Parathyroid adenoma (tissue), 2 donors: ENCODE data around the gene MEN1.

Source experiments
- H2AFZ ChIP-seq: fragments of 300-600 bp; sonication (generic); one replicate; pipeline ENCODE4 v1.7.0; 2017; ENCODE audit warnings: antibody characterized with exemption, mild to moderate bottlenecking
- H3K27ac ChIP-seq: fragments of 300-600 bp; sonication (generic); one replicate; pipeline ENCODE4 v1.7.0; 2017
- H3K27me3 ChIP-seq: fragments of 300-600 bp; sonication (generic); one replicate; pipeline ENCODE4 v1.7.0; 2017; ENCODE audit warnings: low read length; ENCODE audit not compliant: control insufficient read depth, insufficient read depth
- H3K36me3 ChIP-seq: fragments of 300-600 bp; sonication (generic); one replicate; pipeline ENCODE4 v1.7.0; 2017; ENCODE audit warnings: low read length; ENCODE audit not compliant: control insufficient read depth, insufficient read depth
- H3K4me1 ChIP-seq: fragments of 300-600 bp; sonication (generic); one replicate; pipeline ENCODE4 v1.7.0; 2017; ENCODE audit warnings: control low read depth
- H3K4me2 ChIP-seq: fragments of 300-600 bp; sonication (generic); one replicate; pipeline ENCODE4 v1.7.0; 2017; ENCODE audit warnings: low read length
- H3K4me3 ChIP-seq: fragments of 300-600 bp; sonication (generic); one replicate; pipeline ENCODE4 v1.7.0; 2017; ENCODE audit warnings: low read depth, low read length
- H3K79me2 ChIP-seq: fragments of 300-600 bp; sonication (generic); one replicate; pipeline ENCODE4 v1.7.0; 2017; ENCODE audit warnings: control low read depth
- H3K9ac ChIP-seq: fragments of 300-600 bp; sonication (generic); one replicate; pipeline ENCODE4 v1.7.0; 2017; ENCODE audit warnings: mild to moderate bottlenecking
- H3K9me3 ChIP-seq: fragments of 300-600 bp; sonication (generic); one replicate; pipeline ENCODE4 v1.7.0; 2017; ENCODE audit warnings: low read length; ENCODE audit not compliant: control insufficient read depth
- TF ChIP-seq, protein P1 (sequence below): fragments of 300-600 bp; sonication (generic); IDR thresholded peaks from one replicate; pipeline ENCODE4 v1.7.0; 2017; ENCODE audit warnings: antibody characterized with exemption, mild to moderate bottlenecking
- donor health status: primary hyperparathyroidism.

The MEN1 gene

DNA sequence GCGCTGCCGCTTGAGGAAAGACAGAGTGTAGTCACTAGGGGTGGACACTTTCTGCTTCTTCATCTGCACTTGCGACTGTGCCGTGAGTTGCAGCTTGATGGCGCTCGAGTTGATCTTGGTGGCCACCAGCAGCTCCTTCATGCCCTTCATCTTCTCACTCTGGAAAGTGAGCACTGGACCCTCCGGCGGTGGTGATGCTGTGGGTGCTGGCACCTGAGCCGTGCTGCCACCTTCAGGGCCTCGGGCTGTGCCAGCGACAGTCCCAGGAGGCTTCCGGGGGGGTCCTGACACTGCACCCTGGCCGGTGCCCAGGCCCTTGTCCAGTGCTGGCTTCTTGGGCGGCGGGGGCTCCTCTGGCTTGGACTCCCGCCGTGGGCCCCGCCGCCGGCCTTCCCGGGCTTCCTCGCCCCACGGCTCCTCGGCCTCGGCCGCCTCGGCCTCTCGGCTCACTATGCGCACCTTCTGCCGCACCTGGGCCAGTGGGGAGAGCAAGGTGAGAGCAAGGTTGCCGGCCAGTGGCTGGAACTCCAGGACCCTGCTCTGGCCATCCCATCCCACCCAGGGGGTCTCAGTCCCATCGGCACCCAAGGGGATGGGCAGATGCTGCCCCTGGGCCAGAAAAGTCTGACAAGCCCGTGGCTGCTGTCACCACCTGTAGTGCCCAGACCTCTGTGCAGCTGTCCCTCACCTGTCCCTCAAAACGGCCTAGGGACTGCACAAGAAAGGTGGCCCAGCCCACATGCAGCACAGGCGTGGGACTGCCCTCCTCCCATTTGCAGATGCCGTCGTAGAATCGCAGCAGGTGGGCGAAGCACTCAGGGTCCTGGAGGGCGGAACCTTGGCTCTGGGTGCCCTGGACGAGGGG is 5.8 kb downstream of the MEN1 start:
- no peaks in the 10 kb centered on the region for H3K36me3 ChIP-seq
- peaks cover 5% of the 10 kb centered on the region for H3K4me1 ChIP-seq
- no peak overlapping the region for H2AFZ ChIP-seq
- peak overlapping the region; percentile 72 for H3K27ac ChIP-seq
- no peaks in the 10 kb centered on the region for H3K79me2 ChIP-seq
- H3K27me3 ChIP-seq, result no peaks in the 10 kb centered on the region
- H3K4me3 ChIP-seq, result no peak overlapping the region
- H3K9me3 ChIP-seq, result no peaks in the 10 kb centered on the region
- no peak overlapping the region for H3K9ac ChIP-seq
- H3K4me2 ChIP-seq, result no peak overlapping the region
- TF ChIP-seq, protein P1, sequence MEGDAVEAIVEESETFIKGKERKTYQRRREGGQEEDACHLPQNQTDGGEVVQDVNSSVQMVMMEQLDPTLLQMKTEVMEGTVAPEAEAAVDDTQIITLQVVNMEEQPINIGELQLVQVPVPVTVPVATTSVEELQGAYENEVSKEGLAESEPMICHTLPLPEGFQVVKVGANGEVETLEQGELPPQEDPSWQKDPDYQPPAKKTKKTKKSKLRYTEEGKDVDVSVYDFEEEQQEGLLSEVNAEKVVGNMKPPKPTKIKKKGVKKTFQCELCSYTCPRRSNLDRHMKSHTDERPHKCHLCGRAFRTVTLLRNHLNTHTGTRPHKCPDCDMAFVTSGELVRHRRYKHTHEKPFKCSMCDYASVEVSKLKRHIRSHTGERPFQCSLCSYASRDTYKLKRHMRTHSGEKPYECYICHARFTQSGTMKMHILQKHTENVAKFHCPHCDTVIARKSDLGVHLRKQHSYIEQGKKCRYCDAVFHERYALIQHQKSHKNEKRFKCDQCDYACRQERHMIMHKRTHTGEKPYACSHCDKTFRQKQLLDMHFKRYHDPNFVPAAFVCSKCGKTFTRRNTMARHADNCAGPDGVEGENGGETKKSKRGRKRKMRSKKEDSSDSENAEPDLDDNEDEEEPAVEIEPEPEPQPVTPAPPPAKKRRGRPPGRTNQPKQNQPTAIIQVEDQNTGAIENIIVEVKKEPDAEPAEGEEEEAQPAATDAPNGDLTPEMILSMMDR, result no peak

DNA sequence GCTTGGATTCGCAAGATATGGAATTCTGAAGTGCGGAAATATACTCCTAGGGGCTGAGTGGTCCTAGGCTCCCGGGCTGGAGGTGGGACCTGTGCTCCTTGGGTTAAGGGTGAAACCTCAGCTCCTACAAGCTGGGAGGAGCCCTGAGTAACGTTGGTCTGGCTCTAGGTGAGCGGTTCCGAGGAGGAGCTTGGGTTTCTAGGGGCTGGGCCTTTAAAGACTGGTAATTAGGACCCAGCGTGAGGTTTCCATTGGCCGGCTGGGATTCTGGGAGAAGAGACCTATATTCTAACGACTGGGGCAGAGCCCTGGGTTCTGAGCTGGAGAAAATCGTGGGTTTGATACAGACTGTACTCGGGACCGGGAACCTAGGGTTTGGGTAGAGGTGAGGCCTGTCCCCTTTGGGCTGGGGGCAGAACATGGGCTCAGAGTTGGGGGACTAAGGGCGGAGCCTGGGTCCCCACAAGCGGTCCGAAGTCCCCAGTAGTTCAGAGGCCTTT is 6.5 kb downstream of the MEN1 start:
- H3K4me2 ChIP-seq, result peak overlapping the region; percentile 77
- no peaks in the 10 kb centered on the region for H3K79me2 ChIP-seq
- H3K4me3 ChIP-seq, result peak overlapping the region; percentile 74
- peak overlapping the region; percentile 51 for H2AFZ ChIP-seq
- no peak overlapping the region for H3K9ac ChIP-seq
- TF ChIP-seq, protein P1, result no peak
- no peaks in the 10 kb centered on the region for H3K36me3 ChIP-seq
- H3K27ac ChIP-seq, result peak overlapping the region; percentile 72
- peaks cover 5% of the 10 kb centered on the region for H3K4me1 ChIP-seq
- no peaks in the 10 kb centered on the region for H3K27me3 ChIP-seq
- H3K9me3 ChIP-seq, result no peaks in the 10 kb centered on the region

DNA sequence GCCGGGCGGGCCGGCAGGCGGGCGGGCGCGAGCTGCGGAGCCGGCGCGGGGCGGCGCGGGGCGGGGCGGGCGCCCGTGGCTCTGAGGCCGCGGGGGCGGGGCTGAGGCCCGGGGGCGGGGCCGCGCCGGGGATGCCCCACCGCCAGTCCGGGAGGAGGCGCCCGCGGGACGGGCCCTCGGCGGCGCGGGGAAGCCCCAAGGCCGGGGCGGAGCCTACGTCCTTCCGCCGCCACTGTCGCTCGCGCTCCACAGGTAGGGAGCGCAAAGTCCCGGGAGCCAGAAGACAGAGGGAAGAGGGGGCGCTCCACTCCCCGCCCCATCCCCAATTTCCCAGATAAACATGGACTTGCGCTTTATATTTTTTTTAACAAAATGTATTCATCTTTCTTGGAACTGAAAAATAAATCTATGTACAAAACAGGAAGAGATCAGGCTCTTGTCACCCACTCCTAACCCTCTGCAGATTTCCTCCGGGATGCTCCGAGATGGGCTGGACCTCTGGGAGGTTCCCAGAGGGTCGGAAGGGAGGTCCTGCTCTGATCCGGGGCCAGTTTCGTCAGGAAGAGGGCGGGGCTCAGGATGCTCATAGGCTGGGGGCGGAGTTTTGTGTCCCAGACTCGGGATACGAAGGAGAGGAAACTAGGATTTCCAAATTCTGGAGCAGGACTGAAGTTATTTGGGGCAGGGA is 7.0 kb downstream of the MEN1 start, which contains the start of gene MAP4K2:
TSS of gene MAP4K2 (minus strand) at position 57 of the 688 bp plus-strand sequence. CDS start 65 bp downstream, outside the sequence.
- no peaks in the 10 kb centered on the region for H3K27me3 ChIP-seq
- H3K36me3 ChIP-seq, result no peaks in the 10 kb centered on the region
- H3K9me3 ChIP-seq, result no peaks in the 10 kb centered on the region
- no peak within 1 kb of the TSS for H3K9ac ChIP-seq
- peak within 1 kb of the TSS; percentile 72 for H3K27ac ChIP-seq
- peaks cover 5% of the 10 kb centered on the region for H3K4me1 ChIP-seq
- H3K79me2 ChIP-seq, result no peaks in the 10 kb centered on the region
- peak within 1 kb of the TSS; percentile 74 for H3K4me3 ChIP-seq
- TF ChIP-seq, protein P1, result no peak
- peak within 1 kb of the TSS; percentile 83 for H2AFZ ChIP-seq
- H3K4me2 ChIP-seq, result peak within 1 kb of the TSS; percentile 77

GRCh38 chr11:64802370-64803157 is 7.8 kb downstream of the MEN1 start:
- Histone ChIP-seq H3K9ac (no peak overlapping the region), H3K27me3 (no peaks in the 10 kb centered on the region), H3K9me3 (no peaks in the 10 kb centered on the region), H3K79me2 (no peaks in the 10 kb centered on the region), H2AFZ (peak overlapping the region; percentile 83), H3K4me3 (peak overlapping the region; percentile 42), H3K4me2 (peak overlapping the region; percentile 44), H3K36me3 (no peaks in the 10 kb centered on the region), H3K27ac (peak overlapping the region; percentile 15), H3K4me1 (peaks cover 5% of the 10 kb centered on the region)
- TF ChIP-seq, protein P1, result no peak
